ENCODE data around the gene DIRAS2. TPM values are rescaled to one million over a fixed set of nuclear protein-coding genes. Genes with fewer than 3 reads are reported as not detected.
"Not testable (repeated sequence)": the region's sequence is repeated elsewhere in the genome, so short reads cannot be mapped to it uniquely, and the experiment has no call there.

DIRAS2 gene
- polyA plus RNA-seq, 1 donor (not counting 4 experiments of a cell fraction or from before 2014, with no cell fraction given) = not detected

DNA sequence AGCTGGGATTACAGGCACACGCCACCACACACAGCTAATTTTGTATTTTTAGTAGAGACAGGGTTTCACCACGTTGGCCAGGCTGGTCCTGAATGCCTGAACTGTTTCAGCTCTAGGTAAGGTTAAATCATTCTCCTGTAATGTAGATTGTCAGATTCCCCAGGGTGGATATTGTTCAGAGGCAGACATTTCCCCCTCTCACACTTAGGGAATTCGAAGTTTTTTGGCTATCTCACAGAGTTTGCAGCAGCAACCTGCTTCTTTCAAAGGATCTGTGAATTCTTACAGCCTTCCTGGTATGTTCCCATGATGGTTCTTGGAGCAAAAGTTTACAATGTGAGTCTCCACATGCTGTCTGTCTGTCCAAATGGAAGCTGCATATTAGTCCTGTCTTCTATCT is 15.6 kb upstream of the DIRAS2 start:
- H3K9me1 ChIP-seq (ENCODE audit: control insufficient read depth, extremely low read depth, insufficient read depth, low read length) = no peaks in the 10 kb centered on the region
- DNase-seq (ENCODE audit: low read depth, low spot score) (no peak), FAIRE-seq (no peak)
- no peak overlapping the region for H2AFZ ChIP-seq (ENCODE audit: control insufficient read depth, low read length)
- H3K27ac ChIP-seq (ENCODE audit: control insufficient read depth, insufficient read depth, low read length) = no peak overlapping the region
- dilution Hi-C loops (cut with MboI; ENCODE audit: extremely low pct_ligation_motif_present, low sequenced_read_pairs) = no loop called here
- H3K4me3 ChIP-seq (ENCODE audit: control insufficient read depth in 2 of 3, extremely low read depth in 1 of 3, insufficient read depth in 2 of 3, low read depth in 1 of 3, low read length in 3 of 3) = no peak overlapping the region
- H3K9me3 ChIP-seq (ENCODE audit: control insufficient read depth, low read depth, low read length) = no peaks in the 10 kb centered on the region
- H3K27me3 ChIP-seq (ENCODE audit: control insufficient read depth, extremely low read depth, insufficient read depth, low read length) = peaks cover 11% of the 10 kb centered on the region
- H4K20me1 ChIP-seq (ENCODE audit: control insufficient read depth, extremely low read depth, insufficient read depth, low read length) = no peaks in the 10 kb centered on the region
- H3K36me3 ChIP-seq (ENCODE audit: control insufficient read depth in 2 of 2, extremely low read depth in 1 of 2, insufficient read depth in 2 of 2, low read length in 2 of 2) = no peaks in the 10 kb centered on the region
- peaks cover 5% of the 10 kb centered on the region for H3K4me1 ChIP-seq (ENCODE audit: control insufficient read depth, extremely low read depth, insufficient read depth, low read length)
- no peak overlapping the region for H3K9ac ChIP-seq (ENCODE audit: control insufficient read depth, extremely low read depth, insufficient read depth, low read length)
- no peak overlapping the region for H3K4me2 ChIP-seq (ENCODE audit: control insufficient read depth, extremely low read depth, insufficient read depth, low read depth, low read length)
- H3K79me2 ChIP-seq (ENCODE audit: control insufficient read depth, insufficient read depth, low read length) = no peaks in the 10 kb centered on the region
- TF ChIP-seq EZH2 (IDR thresholded peaks at IDR 0.05; ENCODE audit: low read length) (no peak), CTCF (optimal IDR thresholded peaks at IDR 0.05 in 1 of 3, IDR thresholded peaks at IDR 0.05 in 1 of 3, conservative IDR thresholded peaks at IDR 0.05 in 1 of 3; ENCODE audit: extremely low read depth in 1 of 3, insufficient read depth in 2 of 3, low read length in 3 of 3) (no peak)

DNA sequence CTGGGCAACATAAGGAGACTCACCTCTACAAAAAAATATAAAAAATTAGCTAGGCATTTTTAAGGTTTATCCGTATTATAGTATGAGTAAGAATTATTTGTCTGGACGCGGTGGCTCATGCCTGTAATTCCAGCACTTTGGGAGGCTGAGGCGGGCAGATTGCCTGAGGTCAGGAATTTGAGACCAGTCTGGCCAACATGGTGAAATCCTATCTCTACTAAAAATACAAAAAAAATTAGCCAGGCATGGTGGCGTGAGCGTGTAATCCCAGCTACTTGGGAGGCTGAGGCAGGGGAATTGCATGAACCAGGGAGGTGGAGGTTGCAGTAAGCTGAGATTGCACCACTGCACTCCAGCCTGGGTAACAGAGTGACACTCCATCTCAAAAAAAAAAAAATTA is 14.3 kb upstream of the DIRAS2 start:
- H4K20me1 ChIP-seq (ENCODE audit: control insufficient read depth, extremely low read depth, insufficient read depth, low read length); H3K27ac ChIP-seq (ENCODE audit: control insufficient read depth, insufficient read depth, low read length); FAIRE-seq; H3K4me1 ChIP-seq (ENCODE audit: control insufficient read depth, extremely low read depth, insufficient read depth, low read length); H3K4me2 ChIP-seq (ENCODE audit: control insufficient read depth, extremely low read depth, insufficient read depth, low read depth, low read length); dilution Hi-C loops (cut with MboI; ENCODE audit: extremely low pct_ligation_motif_present, low sequenced_read_pairs); DNase-seq (ENCODE audit: low read depth, low spot score); H3K9ac ChIP-seq (ENCODE audit: control insufficient read depth, extremely low read depth, insufficient read depth, low read length); H3K79me2 ChIP-seq (ENCODE audit: control insufficient read depth, insufficient read depth, low read length); H3K36me3 ChIP-seq (ENCODE audit: control insufficient read depth in 2 of 2, extremely low read depth in 1 of 2, insufficient read depth in 2 of 2, low read length in 2 of 2); H3K9me1 ChIP-seq (ENCODE audit: control insufficient read depth, extremely low read depth, insufficient read depth, low read length); H3K4me3 ChIP-seq (ENCODE audit: control insufficient read depth in 2 of 3, extremely low read depth in 1 of 3, insufficient read depth in 2 of 3, low read depth in 1 of 3, low read length in 3 of 3); H2AFZ ChIP-seq (ENCODE audit: control insufficient read depth, low read length); H3K9me3 ChIP-seq (ENCODE audit: control insufficient read depth, low read depth, low read length): not testable (repeated sequence)
- peaks cover 11% of the 10 kb centered on the region for H3K27me3 ChIP-seq (ENCODE audit: control insufficient read depth, extremely low read depth, insufficient read depth, low read length)

DNA sequence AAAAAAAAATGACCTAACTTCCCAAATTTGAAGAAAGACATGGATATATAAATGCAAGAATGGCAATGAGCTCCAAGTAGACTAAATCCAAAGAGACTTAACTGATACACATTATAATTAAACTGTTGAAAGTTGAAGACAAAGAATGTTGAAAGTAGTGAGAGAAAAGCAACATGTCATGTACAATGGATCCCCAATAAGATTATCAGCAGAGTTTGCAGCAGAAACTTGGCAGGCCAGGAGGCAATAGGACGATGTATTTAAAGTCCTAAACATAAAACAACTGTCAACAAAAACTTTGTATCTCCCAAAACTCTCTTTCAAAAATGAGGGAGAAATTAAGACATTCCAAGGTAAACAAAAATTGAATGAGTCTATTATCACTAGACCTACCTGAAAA is 8.6 kb upstream of the DIRAS2 start:
- H3K79me2 ChIP-seq (ENCODE audit: control insufficient read depth, insufficient read depth, low read length) = no peaks in the 10 kb centered on the region
- no peak overlapping the region for H3K4me3 ChIP-seq (ENCODE audit: control insufficient read depth in 2 of 3, extremely low read depth in 1 of 3, insufficient read depth in 2 of 3, low read depth in 1 of 3, low read length in 3 of 3)
- H3K4me2 ChIP-seq (ENCODE audit: control insufficient read depth, extremely low read depth, insufficient read depth, low read depth, low read length) = no peak overlapping the region
- no peaks in the 10 kb centered on the region for H3K9me3 ChIP-seq (ENCODE audit: control insufficient read depth, low read depth, low read length)
- no peak overlapping the region for H3K9ac ChIP-seq (ENCODE audit: control insufficient read depth, extremely low read depth, insufficient read depth, low read length)
- H2AFZ ChIP-seq (ENCODE audit: control insufficient read depth, low read length) = no peak overlapping the region
- H3K4me1 ChIP-seq (ENCODE audit: control insufficient read depth, extremely low read depth, insufficient read depth, low read length) = no peaks in the 10 kb centered on the region
- dilution Hi-C loops (cut with MboI; ENCODE audit: extremely low pct_ligation_motif_present, low sequenced_read_pairs) = no loop called here
- no peaks in the 10 kb centered on the region for H3K9me1 ChIP-seq (ENCODE audit: control insufficient read depth, extremely low read depth, insufficient read depth, low read length)
- no peak for DNase-seq (ENCODE audit: low read depth, low spot score)
- no peaks in the 10 kb centered on the region for H3K36me3 ChIP-seq (ENCODE audit: control insufficient read depth in 2 of 2, extremely low read depth in 1 of 2, insufficient read depth in 2 of 2, low read length in 2 of 2)
- H3K27ac ChIP-seq (ENCODE audit: control insufficient read depth, insufficient read depth, low read length) = no peak overlapping the region
- no peak for TF ChIP-seq CTCF (optimal IDR thresholded peaks at IDR 0.05 in 1 of 3, IDR thresholded peaks at IDR 0.05 in 1 of 3, conservative IDR thresholded peaks at IDR 0.05 in 1 of 3; ENCODE audit: extremely low read depth in 1 of 3, insufficient read depth in 2 of 3, low read length in 3 of 3)
- no peak for TF ChIP-seq EZH2 (IDR thresholded peaks at IDR 0.05; ENCODE audit: low read length)
- H4K20me1 ChIP-seq (ENCODE audit: control insufficient read depth, extremely low read depth, insufficient read depth, low read length) = no peaks in the 10 kb centered on the region
- H3K27me3 ChIP-seq (ENCODE audit: control insufficient read depth, extremely low read depth, insufficient read depth, low read length) = peaks cover 9% of the 10 kb centered on the region
- no peak for FAIRE-seq

Data from keratinocyte (primary cell).